ENCODE data around the gene CORT.
"Not testable (repeated sequence)": the region's sequence is repeated elsewhere in the genome, so short reads cannot be mapped to it uniquely, and the experiment has no call there.

The CORT gene

GRCh38 chr1:10449751-10450150 lies at the start of gene CORT:
TSS of gene CORT (plus strand) at chr1:10450031. CDS start at chr1:10450224, 193 bp downstream.
- no peak for DNase-seq

GRCh38 chr1:10401281-10401680 lies 48.5 kb upstream of the CORT start:
- DNase-seq, result no peak

GRCh38 chr1:10402729-10403274 lies 47.0 kb upstream of the CORT start:
- DNase-seq, result no peak

- DNase-seq, result no peak
Measured at GRCh38 chr1:10407201-10407600, 42.6 kb upstream of the CORT start.

GRCh38 chr1:10415211-10415930 lies 34.5 kb upstream of the CORT start:
- peak in 1 of 3 experiments; percentile 48 for DNase-seq

- not testable (repeated sequence) for DNase-seq
Measured at GRCh38 chr1:10415967-10416366, 33.9 kb upstream of the CORT start.

- not testable (repeated sequence) for DNase-seq
Measured at GRCh38 chr1:10418741-10419140, 31.1 kb upstream of the CORT start.

GRCh38 chr1:10419351-10419750 lies 30.5 kb upstream of the CORT start:
- peak in 1 of 3 experiments; percentile 17 for DNase-seq

- no peak for DNase-seq
Measured at GRCh38 chr1:10421637-10422036, 28.2 kb upstream of the CORT start.

GRCh38 chr1:10424034-10424433 lies 25.8 kb upstream of the CORT start:
- DNase-seq, result no peak

GRCh38 chr1:10424651-10425050 lies 25.2 kb upstream of the CORT start:
- DNase-seq, result no peak

GRCh38 chr1:10425826-10426534 lies 23.9 kb upstream of the CORT start:
- not testable (repeated sequence) for DNase-seq

- DNase-seq, result not testable (repeated sequence)
Measured at GRCh38 chr1:10426535-10426848, 23.3 kb upstream of the CORT start.

- no peak for DNase-seq
Measured at GRCh38 chr1:10428984-10429383, 20.8 kb upstream of the CORT start.

GRCh38 chr1:10429868-10430215 lies 20.0 kb upstream of the CORT start:
- DNase-seq, result no peak

GRCh38 chr1:10430216-10431069 lies 19.4 kb upstream of the CORT start, which contains the start of gene CENPS:
TSS of gene CENPS (plus strand) at chr1:10430433. CDS start at chr1:10430518, 85 bp downstream.
- peak; percentile 88 to 96 (median 96) for DNase-seq

GRCh38 chr1:10431070-10431730 lies 18.6 kb upstream of the CORT start:
- DNase-seq, result peak in 1 of 3 experiments; percentile 26

- DNase-seq, result peak in 2 of 3 experiments; percentile 39 to 82
Measured at GRCh38 chr1:10432910-10433700, 16.7 kb upstream of the CORT start.

GRCh38 chr1:10433790-10434189 lies 16.0 kb upstream of the CORT start:
- no peak for DNase-seq

- DNase-seq, result peak in 1 of 3 experiments; percentile 40
Measured at GRCh38 chr1:10434590-10434989, 15.2 kb upstream of the CORT start.

GRCh38 chr1:10437052-10437451 lies 12.8 kb upstream of the CORT start:
- DNase-seq, result no peak

All from NCI-H1417 (cell line).